Astrocyte (in vitro differentiated cells and primary cell): Measurements from ENCODE around the gene ESPL1. TPM values are rescaled to one million over a fixed set of nuclear protein-coding genes. Genes with fewer than 3 reads are reported as not detected.
A peak's percentile ranks its signal among the peaks of the same experiment; 100 is the strongest.

Source experiments
- DNase-seq: peaks from one replicate; pipeline ENCODE4 v3.0.0-alpha.2; 2010; ENCODE audit warnings: low read depth
- FAIRE-seq: peaks from 2 replicates; lab custom pipeline; 2011; peaks lifted over from hg19 to GRCh38; lab: Jason Lieb, UNC
- H2AFZ ChIP-seq: 2 replicates; pipeline ENCODE4 v1.6.0; 2012; ENCODE audit warnings: low read depth, low read length, inconsistent platforms
- H3K27ac ChIP-seq: 2 replicates; pipeline ENCODE4 v1.5.1; 2011; ENCODE audit warnings: low read depth, low read length, inconsistent platforms
- H3K27me3 ChIP-seq: 2 replicates; pipeline ENCODE4 v1.6.0; 2011; ENCODE audit warnings: low read length, inconsistent platforms; ENCODE audit not compliant: insufficient read depth
- H3K36me3 ChIP-seq: 2 replicates; pipeline ENCODE4 v1.5.1; 2011; ENCODE audit warnings: low read length, inconsistent platforms; ENCODE audit not compliant: insufficient read depth
- H3K4me1 ChIP-seq: 2 replicates; pipeline ENCODE4 v1.5.1; 2011; ENCODE audit warnings: low read length, inconsistent platforms; ENCODE audit not compliant: insufficient read depth
- H3K4me2 ChIP-seq: 2 replicates; pipeline ENCODE4 v1.6.0; 2012; ENCODE audit warnings: low read length, inconsistent platforms
- H3K4me3 ChIP-seq: 2 replicates; pipeline ENCODE4 v1.5.1; 2011; ENCODE audit warnings: low read depth, mild to moderate bottlenecking, low read length, inconsistent platforms; ENCODE audit not compliant: insufficient read depth
- H3K79me2 ChIP-seq: 2 replicates; pipeline ENCODE4 v1.6.0; 2012; ENCODE audit warnings: mild to moderate bottlenecking, low read length, inconsistent platforms; ENCODE audit not compliant: insufficient read depth
- H3K9ac ChIP-seq: 2 replicates; pipeline ENCODE4 v1.6.0; 2012; ENCODE audit warnings: mild to moderate bottlenecking, low read length, inconsistent platforms
- H3K9me3 ChIP-seq: 2 replicates; pipeline ENCODE4 v1.5.1; 2012; ENCODE audit warnings: low read depth, mild to moderate bottlenecking, low read length, inconsistent platforms; ENCODE audit not compliant: insufficient read depth
- H4K20me1 ChIP-seq: 2 replicates; pipeline ENCODE4 v1.6.0; 2012; ENCODE audit warnings: low read length, inconsistent platforms; ENCODE audit not compliant: insufficient read depth
- H3K27ac Mint-ChIP-seq: one replicate; pipeline ENCODE4 v1.8.0; 2021; ENCODE audit warnings: mild to moderate bottlenecking, mixed read lengths; ENCODE audit not compliant: unreplicated experiment
- H3K27me3 Mint-ChIP-seq: one replicate; pipeline ENCODE4 v1.8.0; 2021; ENCODE audit warnings: low read depth, mixed read lengths; ENCODE audit not compliant: unreplicated experiment
- H3K36me3 Mint-ChIP-seq: one replicate; pipeline ENCODE4 v1.8.0; 2021; ENCODE audit warnings: low read depth, mixed read lengths; ENCODE audit not compliant: unreplicated experiment
- H3K4me1 Mint-ChIP-seq: one replicate; pipeline ENCODE4 v1.8.0; 2021; ENCODE audit warnings: low read depth, mixed read lengths; ENCODE audit not compliant: unreplicated experiment
- H3K4me3 Mint-ChIP-seq: one replicate; pipeline ENCODE4 v1.8.0; 2021; ENCODE audit warnings: mild to moderate bottlenecking, moderate library complexity, mixed read lengths; ENCODE audit not compliant: unreplicated experiment
- H3K9me3 Mint-ChIP-seq: one replicate; pipeline ENCODE4 v1.8.0; 2021; ENCODE audit warnings: mild to moderate bottlenecking, mixed read lengths; ENCODE audit not compliant: unreplicated experiment
- EZH2 ChIP-seq: IDR thresholded peaks from 2 replicates; pipeline ENCODE4 v1.6.1; 2012; ENCODE audit warnings: mild to moderate bottlenecking, low read length, inconsistent platforms; ENCODE audit not compliant: insufficient read depth
- total RNA-seq: library from RNA; stranded (reverse); gene quantifications from 2 replicates; pipeline ENCODE4 v1.2.1, GENCODE V29; 2021
- TF ChIP-seq, protein P1 (sequence below): IDR thresholded peaks from 2 replicates; pipeline ENCODE4 v1.5.1; 2011; ENCODE audit warnings: low read depth, mild to moderate bottlenecking, inconsistent platforms, low read length, moderate library complexity; ENCODE audit not compliant: insufficient read depth

The ESPL1 gene
- total RNA-seq, 1 donor from 2014 or later, result 2.0 TPM

DNA sequence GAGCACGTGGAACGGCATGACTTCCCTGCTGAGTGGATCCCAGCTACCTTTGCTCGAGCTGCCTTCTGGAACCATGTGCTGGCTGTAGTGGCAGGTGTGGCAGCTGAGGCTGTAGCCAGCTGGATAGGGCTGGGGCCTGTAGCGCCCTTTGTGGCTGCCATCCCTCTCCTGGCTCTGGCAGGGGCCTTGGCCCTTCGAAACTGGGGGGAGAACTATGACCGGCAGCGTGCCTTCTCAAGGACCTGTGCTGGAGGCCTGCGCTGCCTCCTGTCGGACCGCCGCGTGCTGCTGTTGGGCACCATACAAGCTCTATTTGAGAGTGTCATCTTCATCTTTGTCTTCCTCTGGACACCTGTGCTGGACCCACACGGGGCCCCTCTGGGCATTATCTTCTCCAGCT lies 14.8 kb upstream of the ESPL1 start:
- peaks cover 11% of the 10 kb centered on the region for H3K4me1 ChIP-seq
- no peaks in the 10 kb centered on the region for H4K20me1 ChIP-seq
- peaks cover 5% of the 10 kb centered on the region for H3K36me3 Mint-ChIP-seq
- no peaks in the 10 kb centered on the region for H3K9me3 Mint-ChIP-seq
- peak overlapping the region; percentile 99 for H3K4me2 ChIP-seq
- FAIRE-seq (no peak), DNase-seq (no peak)
- H3K27ac ChIP-seq, result no peak overlapping the region
- H3K27me3 Mint-ChIP-seq, result no peaks in the 10 kb centered on the region
- H3K9ac ChIP-seq, result peak overlapping the region; percentile 90
- no peaks in the 10 kb centered on the region for H3K9me3 ChIP-seq
- no peak for TF ChIP-seq EZH2
- TF ChIP-seq, protein P1, sequence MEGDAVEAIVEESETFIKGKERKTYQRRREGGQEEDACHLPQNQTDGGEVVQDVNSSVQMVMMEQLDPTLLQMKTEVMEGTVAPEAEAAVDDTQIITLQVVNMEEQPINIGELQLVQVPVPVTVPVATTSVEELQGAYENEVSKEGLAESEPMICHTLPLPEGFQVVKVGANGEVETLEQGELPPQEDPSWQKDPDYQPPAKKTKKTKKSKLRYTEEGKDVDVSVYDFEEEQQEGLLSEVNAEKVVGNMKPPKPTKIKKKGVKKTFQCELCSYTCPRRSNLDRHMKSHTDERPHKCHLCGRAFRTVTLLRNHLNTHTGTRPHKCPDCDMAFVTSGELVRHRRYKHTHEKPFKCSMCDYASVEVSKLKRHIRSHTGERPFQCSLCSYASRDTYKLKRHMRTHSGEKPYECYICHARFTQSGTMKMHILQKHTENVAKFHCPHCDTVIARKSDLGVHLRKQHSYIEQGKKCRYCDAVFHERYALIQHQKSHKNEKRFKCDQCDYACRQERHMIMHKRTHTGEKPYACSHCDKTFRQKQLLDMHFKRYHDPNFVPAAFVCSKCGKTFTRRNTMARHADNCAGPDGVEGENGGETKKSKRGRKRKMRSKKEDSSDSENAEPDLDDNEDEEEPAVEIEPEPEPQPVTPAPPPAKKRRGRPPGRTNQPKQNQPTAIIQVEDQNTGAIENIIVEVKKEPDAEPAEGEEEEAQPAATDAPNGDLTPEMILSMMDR, result no peak
- H3K27ac Mint-ChIP-seq, result no peak overlapping the region
- H3K27me3 ChIP-seq, result no peaks in the 10 kb centered on the region
- H3K4me1 Mint-ChIP-seq, result peaks cover 10% of the 10 kb centered on the region
- H2AFZ ChIP-seq, result no peak overlapping the region
- peaks cover 3% of the 10 kb centered on the region for H3K36me3 ChIP-seq
- peaks cover 28% of the 10 kb centered on the region for H3K79me2 ChIP-seq
- no peak overlapping the region for H3K4me3 ChIP-seq
- peak overlapping the region; percentile 97 for H3K4me3 Mint-ChIP-seq

DNA sequence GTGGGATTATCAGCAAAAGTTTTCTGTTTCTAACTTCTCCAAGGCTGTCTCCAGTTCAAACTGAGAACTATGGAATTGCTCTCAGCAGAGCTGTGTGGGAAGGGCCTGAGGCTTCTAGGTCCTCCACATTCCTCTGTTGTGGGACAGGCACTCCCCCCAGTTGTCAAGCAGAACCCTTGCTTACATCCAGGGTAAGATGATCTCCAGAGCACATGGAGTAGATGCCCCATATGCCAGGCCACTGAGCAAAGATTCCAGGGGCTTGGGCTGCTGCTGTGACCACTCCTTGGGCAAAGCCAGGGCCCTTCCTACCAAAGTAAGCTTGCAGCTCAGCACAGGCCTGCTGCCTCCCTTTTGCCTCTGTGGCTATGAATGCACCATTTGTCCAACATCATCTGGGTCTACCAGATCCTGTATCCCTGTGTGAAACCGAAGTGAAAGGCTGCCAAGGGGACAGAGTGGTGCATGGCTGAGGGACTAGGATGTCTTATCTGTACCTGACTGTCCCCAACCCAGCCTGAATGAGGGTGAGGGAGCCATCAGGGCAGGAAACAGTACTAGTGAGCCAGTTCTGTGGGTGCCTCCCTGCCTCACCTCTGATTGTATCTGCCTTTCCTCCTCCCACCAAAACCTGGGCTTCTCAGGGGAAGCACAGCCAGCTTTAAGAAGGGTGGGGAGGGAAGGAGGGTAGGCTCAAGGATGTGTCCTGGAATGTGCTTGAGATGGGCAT lies 13.1 kb upstream of the ESPL1 start:
- H3K79me2 ChIP-seq, result peaks cover 28% of the 10 kb centered on the region
- Mint-ChIP-seq H3K9me3 (no peaks in the 10 kb centered on the region), H3K4me1 (peaks cover 10% of the 10 kb centered on the region), H3K36me3 (peaks cover 5% of the 10 kb centered on the region), H3K27ac (no peak overlapping the region), H3K4me3 (no peak overlapping the region), H3K27me3 (no peaks in the 10 kb centered on the region)
- no peak overlapping the region for H3K4me3 ChIP-seq
- peaks cover 11% of the 10 kb centered on the region for H3K4me1 ChIP-seq
- H2AFZ ChIP-seq, result no peak overlapping the region
- DNase-seq (no peak), FAIRE-seq (no peak)
- no peak overlapping the region for H3K4me2 ChIP-seq
- H3K9ac ChIP-seq, result no peak overlapping the region
- H3K27ac ChIP-seq, result no peak overlapping the region
- H3K36me3 ChIP-seq, result peaks cover 3% of the 10 kb centered on the region
- no peaks in the 10 kb centered on the region for H4K20me1 ChIP-seq
- TF ChIP-seq EZH2, result no peak
- TF ChIP-seq, protein P1, result no peak
- H3K27me3 ChIP-seq, result no peaks in the 10 kb centered on the region
- H3K9me3 ChIP-seq, result no peaks in the 10 kb centered on the region

DNA sequence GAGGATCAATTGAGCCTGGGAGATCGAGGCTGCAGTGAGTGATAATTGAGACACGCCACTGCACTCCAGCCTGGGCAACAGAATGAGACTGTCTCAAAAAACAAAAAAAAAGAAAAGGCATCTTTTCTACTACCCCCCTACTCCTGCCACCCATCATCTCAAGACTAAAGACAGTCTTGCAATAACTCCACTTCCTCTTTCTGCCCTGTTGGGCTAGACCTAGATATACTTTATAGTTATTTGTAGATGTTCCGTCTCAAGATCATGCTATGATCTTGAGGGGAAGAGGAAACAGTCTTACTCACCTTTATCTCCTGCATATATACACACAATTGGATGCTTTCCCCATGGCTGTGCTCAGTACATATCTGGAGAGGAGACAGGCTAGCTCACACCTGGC lies 12.1 kb upstream of the ESPL1 start:
- TF ChIP-seq, protein P1, result no peak
- TF ChIP-seq EZH2, result no peak
- peaks cover 3% of the 10 kb centered on the region for H3K36me3 ChIP-seq
- Mint-ChIP-seq H3K27me3 (no peaks in the 10 kb centered on the region), H3K4me3 (no peak overlapping the region), H3K36me3 (peaks cover 5% of the 10 kb centered on the region), H3K4me1 (peaks cover 8% of the 10 kb centered on the region), H3K9me3 (no peaks in the 10 kb centered on the region), H3K27ac (no peak overlapping the region)
- H3K27me3 ChIP-seq, result no peaks in the 10 kb centered on the region
- no peak overlapping the region for H3K4me3 ChIP-seq
- no peak overlapping the region for H3K4me2 ChIP-seq
- H3K9me3 ChIP-seq, result no peaks in the 10 kb centered on the region
- DNase-seq (no peak), FAIRE-seq (no peak)
- H4K20me1 ChIP-seq, result no peaks in the 10 kb centered on the region
- H2AFZ ChIP-seq, result no peak overlapping the region
- peaks cover 28% of the 10 kb centered on the region for H3K79me2 ChIP-seq
- H3K9ac ChIP-seq, result no peak overlapping the region
- H3K27ac ChIP-seq, result no peak overlapping the region
- peaks cover 11% of the 10 kb centered on the region for H3K4me1 ChIP-seq
